SK-N-SH treated with all-trans-retinoic acid at 6 μM for 48 hours (cell line): ENCODE data around the gene AFG1L.

ENCODE experiments used
- ARNTL ChIP-seq: fragments of 450-650 bp; formaldehyde crosslinking; IDR thresholded peaks from 2 replicates; pipeline ENCODE4 v1.5.0; 2020; ENCODE audit warnings: low read depth, mild to moderate bottlenecking, moderate library complexity, borderline replicate concordance
- BACH2 ChIP-seq: fragments of 250-450 bp; sonication (Bioruptor Pico); IDR thresholded peaks from 2 replicates; pipeline ENCODE4 v1.9.0; 2021; ENCODE audit warnings: mild to moderate bottlenecking, borderline replicate concordance
- ESRRG ChIP-seq: fragments of 250-450 bp; sonication (Bioruptor Pico); IDR thresholded peaks from 2 replicates; pipeline ENCODE4 v1.6.1; 2021; ENCODE audit warnings: mild to moderate bottlenecking
- ISL1 ChIP-seq: fragments of 250-450 bp; sonication (Bioruptor Pico); IDR thresholded peaks from 2 replicates; pipeline ENCODE4 v2.1.2; 2022; ENCODE audit warnings: mild to moderate bottlenecking, moderate library complexity
- OSR1 ChIP-seq: fragments of 250-450 bp; sonication (Bioruptor Pico); IDR thresholded peaks from 2 replicates; pipeline ENCODE4 v1.8.0; 2022; ENCODE audit warnings: moderate library complexity, mild to moderate bottlenecking, inconsistent platforms
- PPARA ChIP-seq: fragments of 250-450 bp; sonication (Bioruptor Pico); IDR thresholded peaks from 2 replicates; pipeline ENCODE4 v1.5.0; 2020; ENCODE audit warnings: mild to moderate bottlenecking, borderline replicate concordance
- RARB ChIP-seq: fragments of 250-450 bp; sonication (Bioruptor Pico); IDR thresholded peaks from 2 replicates; pipeline ENCODE4 v1.8.0; 2021; ENCODE audit warnings: mild to moderate bottlenecking, moderate library complexity
- SNAI2 ChIP-seq: fragments of 250-450 bp; sonication (Bioruptor Pico); IDR thresholded peaks from 2 replicates; pipeline ENCODE4 v1.5.0; 2020; ENCODE audit warnings: mild to moderate bottlenecking, moderate library complexity
- TCF4 ChIP-seq: fragments of 250-450 bp; sonication (Bioruptor Pico); IDR thresholded peaks from 2 replicates; pipeline ENCODE4 v1.8.0; 2021; ENCODE audit warnings: mild to moderate bottlenecking, moderate library complexity, borderline replicate concordance
- ZFP3 ChIP-seq: fragments of 250-450 bp; sonication (Bioruptor Pico); IDR thresholded peaks from 2 replicates; pipeline ENCODE4 v1.5.0; 2020; ENCODE audit warnings: mild to moderate bottlenecking, moderate library complexity
- ZFP30 ChIP-seq: fragments of 450-650 bp; formaldehyde crosslinking; IDR thresholded peaks from 2 replicates; pipeline ENCODE4 v1.5.0; 2022; ENCODE audit warnings: mild to moderate bottlenecking, moderate library complexity
- ZNF8 ChIP-seq: fragments of 450-650 bp; formaldehyde crosslinking; IDR thresholded peaks from 2 replicates; pipeline ENCODE4 v1.5.0; 2020; ENCODE audit warnings: mild to moderate bottlenecking, moderate library complexity
- TF ChIP-seq, protein P1 (sequence below): fragments of 250-450 bp; sonication (Bioruptor Pico); IDR thresholded peaks from 2 replicates; pipeline ENCODE4 v1.8.0; 2020; ENCODE audit warnings: mild to moderate bottlenecking, moderate library complexity, borderline replicate concordance
- TF ChIP-seq, protein P2 (sequence below): fragments of 250-450 bp; sonication (Bioruptor Pico); IDR thresholded peaks from 2 replicates; pipeline ENCODE4 v1.5.1; 2020; ENCODE audit warnings: low read depth, mild to moderate bottlenecking, moderate library complexity

DNA sequence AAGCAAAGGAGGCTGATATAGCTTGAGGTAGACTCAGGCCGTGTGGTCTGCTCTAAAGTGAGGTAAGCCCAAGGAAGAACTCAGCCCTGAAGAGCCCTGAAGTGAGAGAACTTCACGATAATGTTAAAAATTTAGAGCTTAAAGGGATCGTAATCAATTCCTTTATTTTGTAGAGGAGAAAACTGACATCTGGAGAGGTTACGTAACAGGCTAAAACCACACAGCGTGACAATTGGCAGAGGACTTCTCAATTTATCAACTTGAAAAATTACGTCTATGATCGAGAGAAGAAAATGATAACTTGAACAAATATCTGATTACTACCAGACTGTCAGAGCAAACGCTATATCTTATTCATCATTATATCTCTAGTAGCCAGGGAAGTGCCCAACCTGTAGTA is 144.1 kb downstream of the AFG1L start:
- TF ChIP-seq BACH2: no peak
- no peak for TF ChIP-seq OSR1 (CRISPR knock-in tag)
- TF ChIP-seq ARNTL (CRISPR knock-in tag): no peak
- no peak for TF ChIP-seq TCF4
- no peak for TF ChIP-seq ZNF8 (CRISPR knock-in tag)
- TF ChIP-seq, protein P1, sequence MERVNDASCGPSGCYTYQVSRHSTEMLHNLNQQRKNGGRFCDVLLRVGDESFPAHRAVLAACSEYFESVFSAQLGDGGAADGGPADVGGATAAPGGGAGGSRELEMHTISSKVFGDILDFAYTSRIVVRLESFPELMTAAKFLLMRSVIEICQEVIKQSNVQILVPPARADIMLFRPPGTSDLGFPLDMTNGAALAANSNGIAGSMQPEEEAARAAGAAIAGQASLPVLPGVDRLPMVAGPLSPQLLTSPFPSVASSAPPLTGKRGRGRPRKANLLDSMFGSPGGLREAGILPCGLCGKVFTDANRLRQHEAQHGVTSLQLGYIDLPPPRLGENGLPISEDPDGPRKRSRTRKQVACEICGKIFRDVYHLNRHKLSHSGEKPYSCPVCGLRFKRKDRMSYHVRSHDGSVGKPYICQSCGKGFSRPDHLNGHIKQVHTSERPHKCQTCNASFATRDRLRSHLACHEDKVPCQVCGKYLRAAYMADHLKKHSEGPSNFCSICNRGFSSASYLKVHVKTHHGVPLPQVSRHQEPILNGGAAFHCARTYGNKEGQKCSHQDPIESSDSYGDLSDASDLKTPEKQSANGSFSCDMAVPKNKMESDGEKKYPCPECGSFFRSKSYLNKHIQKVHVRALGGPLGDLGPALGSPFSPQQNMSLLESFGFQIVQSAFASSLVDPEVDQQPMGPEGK: no peak
- no peak for TF ChIP-seq PPARA (CRISPR knock-in tag)
- TF ChIP-seq ZFP3: no peak
- no peak for TF ChIP-seq RARB (CRISPR knock-in tag)
- TF ChIP-seq ISL1 (CRISPR knock-in tag): no peak
- TF ChIP-seq SNAI2 (CRISPR knock-in tag): no peak
- no peak for TF ChIP-seq ESRRG (CRISPR knock-in tag)
- TF ChIP-seq, protein P2, sequence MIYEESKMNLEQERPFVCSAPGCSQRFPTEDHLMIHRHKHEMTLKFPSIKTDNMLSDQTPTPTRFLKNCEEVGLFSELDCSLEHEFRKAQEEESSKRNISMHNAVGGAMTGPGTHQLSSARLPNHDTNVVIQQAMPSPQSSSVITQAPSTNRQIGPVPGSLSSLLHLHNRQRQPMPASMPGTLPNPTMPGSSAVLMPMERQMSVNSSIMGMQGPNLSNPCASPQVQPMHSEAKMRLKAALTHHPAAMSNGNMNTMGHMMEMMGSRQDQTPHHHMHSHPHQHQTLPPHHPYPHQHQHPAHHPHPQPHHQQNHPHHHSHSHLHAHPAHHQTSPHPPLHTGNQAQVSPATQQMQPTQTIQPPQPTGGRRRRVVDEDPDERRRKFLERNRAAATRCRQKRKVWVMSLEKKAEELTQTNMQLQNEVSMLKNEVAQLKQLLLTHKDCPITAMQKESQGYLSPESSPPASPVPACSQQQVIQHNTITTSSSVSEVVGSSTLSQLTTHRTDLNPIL: no peak
- no peak for TF ChIP-seq ZFP30 (CRISPR knock-in tag)
